Smooth muscle cell of the brain vasculature (primary cell): Measurements from ENCODE around the gene SLC1A4.

Experiments
- DNase-seq: peaks from one replicate; pipeline ENCODE4 v3.0.0-alpha.2; 2012; ENCODE audit warnings: low read depth, low spot score

SLC1A4 gene

DNA sequence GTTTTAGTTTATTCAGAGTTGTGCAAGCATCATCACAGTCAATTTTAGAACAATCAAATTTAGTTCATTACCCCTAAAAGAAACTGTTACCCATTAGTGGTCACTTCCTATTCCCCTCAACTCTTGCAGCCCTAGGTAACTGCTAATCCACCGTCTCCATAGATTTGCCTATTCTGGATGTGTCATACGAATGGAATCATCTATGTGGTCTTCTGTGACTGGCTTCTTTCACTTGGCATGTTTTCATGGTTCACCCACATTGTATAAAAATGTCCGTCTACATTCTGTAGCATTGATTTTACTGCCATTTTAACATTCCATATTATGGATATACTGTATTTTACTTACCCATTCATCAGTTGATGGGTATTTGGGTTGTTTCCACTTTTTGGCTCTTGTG, 61.7 kb downstream of the SLC1A4 start:
- no peak for DNase-seq

GRCh38 chr2:65053199-65053598, 64.0 kb downstream of the SLC1A4 start:
- no peak for DNase-seq

- DNase-seq = no peak
These were observed 65.7 kb downstream of the SLC1A4 start for GRCh38 chr2:65054749-65055421.

- no peak for DNase-seq
These were observed 66.4 kb downstream of the SLC1A4 start for GRCh38 chr2:65055422-65056214.

DNA sequence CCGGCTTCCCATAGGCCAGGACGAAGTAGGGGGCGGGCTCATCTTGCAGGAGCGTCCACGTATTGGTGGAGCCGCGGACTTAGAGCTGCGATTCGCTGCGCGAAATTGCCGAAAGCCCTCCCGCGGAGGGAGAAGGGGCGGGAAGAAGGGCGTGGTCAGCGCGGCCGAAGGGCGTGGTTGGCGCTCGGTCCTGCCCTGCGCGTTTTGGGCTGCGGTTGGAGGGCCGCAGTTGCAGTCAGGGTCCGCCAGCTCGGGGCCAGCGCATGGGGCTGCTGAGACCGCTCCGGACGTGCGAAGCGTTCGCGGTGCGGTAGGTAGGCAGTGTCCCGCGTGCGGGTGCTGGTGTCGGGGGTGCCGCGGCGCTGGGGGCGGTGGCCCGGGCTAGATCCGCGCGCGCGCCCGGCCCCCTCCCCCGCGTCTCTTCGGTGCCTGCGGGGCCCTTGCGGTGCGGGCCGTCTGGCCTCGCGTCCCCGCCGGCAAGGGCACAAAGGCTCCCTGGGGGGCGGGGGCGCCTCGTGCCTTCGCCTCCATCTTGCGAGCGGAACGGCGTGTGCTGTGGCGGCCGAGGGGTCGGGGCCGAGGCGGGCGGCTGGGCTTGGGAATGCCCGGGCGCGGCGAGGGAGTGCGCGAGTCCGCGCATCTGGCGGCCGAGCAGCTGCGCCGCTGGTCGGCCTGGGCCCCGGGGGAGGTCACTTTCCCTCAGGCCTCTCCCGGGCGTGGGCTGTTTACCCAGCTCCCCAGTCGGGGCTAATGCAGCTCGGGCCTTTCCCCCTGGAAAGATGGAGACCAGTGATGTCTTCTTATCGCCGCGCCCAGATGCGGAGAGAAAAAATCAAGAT, 67.2 kb downstream of the SLC1A4 start, which contains the start of gene CEP68:
CEP68 (plus strand) TSS at position 202 of the 839 bp plus-strand sequence. CDS start 13,029 bp downstream, outside the sequence.
- peak; percentile 95 for DNase-seq

GRCh38 chr2:65057054-65057375, 67.8 kb downstream of the SLC1A4 start:
- DNase-seq = no peak

- no peak for DNase-seq
These were observed 68.3 kb downstream of the SLC1A4 start for GRCh38 chr2:65057391-65058052.

- no peak for DNase-seq
These were observed 69.9 kb downstream of the SLC1A4 start for GRCh38 chr2:65059071-65059470.

- no peak for DNase-seq
These were observed 72.1 kb downstream of the SLC1A4 start for GRCh38 chr2:65061146-65061909.

- no peak for DNase-seq
These were observed 72.7 kb downstream of the SLC1A4 start for GRCh38 chr2:65061910-65062339.

DNA sequence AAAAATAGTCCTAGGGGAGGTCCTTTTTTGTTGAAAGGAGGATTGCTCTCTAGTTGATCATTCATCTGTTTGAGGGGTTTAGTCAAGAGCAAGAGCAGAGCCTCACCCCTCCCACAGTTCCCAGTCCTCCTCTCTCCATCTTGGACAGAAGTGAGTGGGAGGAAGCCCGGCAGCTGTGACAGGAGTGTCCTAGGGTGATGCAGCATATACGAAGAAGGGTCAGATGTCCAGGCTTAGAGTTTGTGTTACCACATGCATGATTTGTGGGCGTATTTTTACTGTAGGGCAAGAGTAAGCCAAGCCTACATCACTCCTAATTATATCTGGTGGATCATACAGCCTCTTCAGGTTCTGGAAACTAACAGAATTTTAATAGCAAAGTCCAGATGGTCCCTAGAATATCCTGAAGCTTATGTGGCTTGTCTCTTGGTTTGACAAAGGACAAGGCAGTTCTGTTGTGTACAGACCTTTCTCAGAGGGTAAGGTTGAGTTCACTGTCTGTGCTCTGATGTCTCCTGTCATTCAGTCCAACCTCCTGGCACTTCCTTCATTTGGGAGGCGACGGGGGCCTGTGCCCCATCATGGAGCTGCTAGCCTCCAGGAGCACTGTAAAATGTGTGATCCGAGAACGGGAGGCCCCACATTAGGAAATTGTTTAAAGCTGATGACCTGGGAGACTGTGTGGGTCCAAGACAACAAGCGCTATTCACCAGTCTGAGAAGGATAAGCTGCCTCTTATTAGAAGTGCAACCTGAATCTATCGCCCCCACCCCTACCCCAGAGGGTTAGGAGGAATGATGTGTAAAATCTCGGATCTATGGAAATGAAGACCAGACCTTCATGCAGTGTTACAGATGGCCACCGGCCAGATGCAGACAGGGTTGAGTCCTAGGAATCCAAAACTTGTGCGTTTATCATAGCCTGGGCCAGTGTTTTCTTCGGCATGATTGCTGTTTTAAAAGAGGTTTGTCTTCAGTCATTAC, 73.9 kb downstream of the SLC1A4 start:
- no peak for DNase-seq

DNA sequence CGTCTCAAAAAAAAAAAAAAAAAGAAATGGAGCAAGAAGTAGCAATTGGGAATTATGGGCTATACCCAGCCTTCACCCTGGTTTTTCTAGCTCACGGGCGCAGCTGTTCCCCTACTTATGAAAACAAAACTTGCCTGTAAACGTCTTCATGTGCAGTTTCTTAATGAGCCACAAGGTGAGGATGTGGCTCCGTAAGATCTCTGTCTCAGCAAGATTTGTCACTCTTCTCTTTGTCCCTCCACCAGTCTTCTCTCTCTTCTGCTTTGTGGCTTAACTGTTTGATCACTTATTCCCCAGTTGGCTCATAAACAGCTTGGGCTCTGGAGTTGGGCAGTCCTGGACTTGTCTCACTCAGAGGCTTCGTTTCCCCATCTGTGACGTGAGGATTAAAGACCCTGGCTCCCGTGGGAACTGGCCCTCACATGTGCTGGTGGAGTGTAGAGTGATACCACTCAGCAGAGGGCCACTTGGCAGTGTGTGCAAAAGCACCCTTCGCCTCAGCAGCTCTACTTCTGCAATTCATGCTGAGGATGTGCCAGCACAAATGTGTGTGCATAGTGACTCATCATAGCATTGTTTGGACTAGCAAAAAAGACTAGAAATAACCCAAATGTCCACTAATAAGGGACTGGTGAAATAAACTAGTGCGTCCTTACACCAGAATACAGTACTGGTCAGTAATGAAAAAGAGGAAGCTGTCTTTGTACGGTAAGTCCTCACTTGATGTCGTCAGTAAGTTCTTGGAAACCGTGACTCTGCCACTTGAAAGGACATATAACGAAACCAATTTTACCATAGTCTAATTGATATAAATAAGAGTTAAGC, 75.7 kb downstream of the SLC1A4 start:
- DNase-seq = peak; percentile 82

- DNase-seq = no peak
These were observed 78.8 kb downstream of the SLC1A4 start for GRCh38 chr2:65067806-65068553.

GRCh38 chr2:65069439-65069824, 80.2 kb downstream of the SLC1A4 start:
- DNase-seq = no peak

GRCh38 chr2:65070172-65070830, 81.1 kb downstream of the SLC1A4 start:
- no peak for DNase-seq

- no peak for DNase-seq
These were observed 81.7 kb downstream of the SLC1A4 start for GRCh38 chr2:65070856-65071255.

GRCh38 chr2:65071499-65072180, 82.4 kb downstream of the SLC1A4 start:
- no peak for DNase-seq
